K562 (cell line): Measurements from ENCODE around the gene KMO. TPM values are rescaled to one million over a fixed set of nuclear protein-coding genes. Genes with fewer than 3 reads are reported as not detected.
A peak's percentile ranks its signal among the peaks of the same experiment; 100 is the strongest.

Experiments
- ATAC-seq: fragments of 200-7000 bp; cut with Tn5 transposase; 3 replicates; pipeline ENCODE4 v1.9.1; 2020; ENCODE audit warnings: moderate library complexity
- Bru-seq: library from RNA; stranded (reverse); fragments of 400-500 nt; gene quantifications from one replicate; lab custom pipeline; 2021; lab: Mats Ljungman, UMichigan
- BruChase-seq, 2 experiments: library from RNA; stranded (reverse); fragments of 400-500 nt; gene quantifications; one replicate each; lab custom pipeline; 2021; lab: Mats Ljungman, UMichigan
- BruUV-seq: library from RNA; stranded (reverse); fragments of 400-500 nt; replicated peaks from 2 replicates; lab custom pipeline; 2021; lab: Mats Ljungman, UMichigan
- CTCF ChIA-PET: fragments of 300-600 bp; formaldehyde crosslinking; extraction: SDS; loops from one replicate; lab custom pipeline; 2021; ENCODE audit warnings: low intra/inter-chr PET ratio; lab: Yijun Ruan, JAX
- POLR2A ChIA-PET: fragments of 300-600, 350-650 bp; sonication (Branson Sonifier 250); formaldehyde crosslinking; extraction: SDS; loops from one replicate; lab custom pipeline; 2021; ENCODE audit warnings: antibody characterized with exemption, inconsistent platforms; lab: Yijun Ruan, JAX
- DNase-seq, 4 experiments: peaks; one replicate each; pipeline versions ENCODE4 v3.0.0 to v3.0.0-alpha.2; 2011 to 2018; ENCODE audit warnings: low spot score in 3 of 4, mixed read lengths in 3 of 4; ENCODE audit errors: extremely low read depth in 1 of 4
- FAIRE-seq: peaks from 2 replicates; lab custom pipeline; 2011; peaks lifted over from hg19 to GRCh38; lab: Jason Lieb, UNC
- H2AFZ ChIP-seq: 2 replicates; pipeline ENCODE4 v1.6.0; 2011; ENCODE audit warnings: low read depth, low read length, control low read depth, inconsistent platforms
- H3K27ac ChIP-seq: fragments of 200-600 bp; 3 replicates; pipeline ENCODE4 v1.8.0; 2011; ENCODE audit warnings: low read depth, mild to moderate bottlenecking, control low read depth, inconsistent platforms, low read length, moderate library complexity, mixed read lengths; ENCODE audit errors: extremely low read depth
- H3K27me3 ChIP-seq, 2 experiments: fragments of 300-600 bp in 1 of 2; 2 replicates in 1 of 2; 3 replicates in 1 of 2; pipeline versions ENCODE4 v1.6.0 to v1.8.0; 2011; ENCODE audit warnings: inconsistent platforms in 2 of 2, low read length in 2 of 2, mild to moderate bottlenecking in 1 of 2, mixed read lengths in 1 of 2, moderate library complexity in 1 of 2; ENCODE audit not compliant: control insufficient read depth in 2 of 2, insufficient read depth in 2 of 2
- H3K36me3 ChIP-seq: fragments of 300-600 bp; 3 replicates; pipeline ENCODE4 v1.8.0; 2011; ENCODE audit warnings: mild to moderate bottlenecking, low read length, inconsistent platforms; ENCODE audit not compliant: control insufficient read depth, insufficient read depth
- H3K4me1 ChIP-seq, 2 experiments: fragments of 200-600 bp in 1 of 2; replicated peaks in 1 of 2; 2 replicates in 1 of 2; 3 replicates in 1 of 2; pipeline versions ENCODE4 v1.5.1 to v1.8.0; 2011; ENCODE audit warnings: inconsistent platforms in 2 of 2, low read length in 2 of 2, mild to moderate bottlenecking in 1 of 2, mixed read lengths in 1 of 2, moderate library complexity in 1 of 2; ENCODE audit not compliant: control insufficient read depth in 2 of 2, insufficient read depth in 2 of 2
- H3K4me2 ChIP-seq: 2 replicates; pipeline ENCODE4 v1.6.1; 2011; ENCODE audit warnings: low read length, control low read depth, inconsistent platforms, mixed read lengths; ENCODE audit not compliant: insufficient read depth
- H3K4me3 ChIP-seq: fragments of 200-600 bp; sonication (generic), shearing (Covaris generic); 2 replicates; pipeline ENCODE4 v1.5.1; 2016; ENCODE audit warnings: control low read depth, inconsistent platforms
- H3K79me2 ChIP-seq: fragments of 200-600 bp; 3 replicates; pipeline ENCODE4 v1.8.0; 2011; ENCODE audit warnings: low read length, inconsistent platforms; ENCODE audit not compliant: control insufficient read depth, insufficient read depth
- H3K9ac ChIP-seq, 2 experiments: 2 replicates each; pipeline versions ENCODE4 v1.6.0 to v1.6.1; 2011; ENCODE audit warnings: low read depth in 2 of 2, low read length in 2 of 2, control low read depth in 1 of 2, inconsistent platforms in 1 of 2, mild to moderate bottlenecking in 1 of 2, mixed read lengths in 1 of 2; ENCODE audit not compliant: insufficient read depth in 1 of 2
- H3K9me1 ChIP-seq: one replicate; pipeline ENCODE4 v1.6.0; 2011; ENCODE audit warnings: inconsistent platforms, mild to moderate bottlenecking, low read length, moderate library complexity; ENCODE audit not compliant: control insufficient read depth, insufficient read depth
- H3K9me3 ChIP-seq: replicated peaks from 2 replicates; pipeline ENCODE4 v1.5.1; 2011; ENCODE audit warnings: low read depth, low read length, inconsistent platforms; ENCODE audit not compliant: control insufficient read depth, insufficient read depth
- H4K20me1 ChIP-seq: replicated peaks from 2 replicates; pipeline ENCODE4 v1.6.1; 2011; ENCODE audit warnings: low read length, inconsistent platforms, mixed read lengths; ENCODE audit not compliant: control insufficient read depth, insufficient read depth
- BCOR ChIP-seq: fragments of 450-650 bp; IDR thresholded peaks from 2 replicates; pipeline ENCODE4 v1.6.1; 2016
- MEIS2 ChIP-seq: fragments of 450-650 bp; IDR thresholded peaks from 2 replicates; pipeline ENCODE4 v1.6.1; 2014; ENCODE audit warnings: mild to moderate bottlenecking; ENCODE audit not compliant: partially characterized antibody
- PHTF2 ChIP-seq: fragments of 250-450 bp; sonication (Bioruptor Pico); IDR thresholded peaks from 2 replicates; pipeline ENCODE4 v1.5.0; 2021; ENCODE audit warnings: mild to moderate bottlenecking
- RBM17 ChIP-seq: fragments of 200-400 bp; formaldehyde crosslinking; IDR thresholded peaks from 2 replicates; pipeline ENCODE4 v1.6.1; 2017; ENCODE audit warnings: low read depth, mild to moderate bottlenecking, low read length, borderline replicate concordance
- RCOR1 ChIP-seq, 2 experiments: IDR thresholded peaks; 2 replicates each; pipeline ENCODE4 v1.6.1; 2012; ENCODE audit warnings: low read depth in 2 of 2, low read length in 2 of 2, borderline replicate concordance in 1 of 2, improper control_type of control experiment in 1 of 2
- SLC30A9 ChIP-seq: fragments of 250-450 bp; sonication (Bioruptor Pico); IDR thresholded peaks from 2 replicates; pipeline ENCODE4 v1.8.0; 2022; ENCODE audit warnings: mild to moderate bottlenecking, moderate library complexity
- STAT5B ChIP-seq: fragments of 250-450 bp; sonication (Bioruptor Pico); IDR thresholded peaks from 2 replicates; pipeline ENCODE4 v1.8.0; 2021; ENCODE audit warnings: mild to moderate bottlenecking, inconsistent platforms
- ZC3H4 ChIP-seq: sonication (generic); formaldehyde crosslinking; IDR thresholded peaks from 2 replicates; pipeline ENCODE4 v1.9.0; 2021; ENCODE audit warnings: missing genetic modification reagents, borderline replicate concordance
- ZKSCAN1 ChIP-seq: fragments of 150-350 bp; IDR thresholded peaks from 2 replicates; pipeline ENCODE4 v1.6.1; 2016; ENCODE audit warnings: low read depth, low read length
- ZNF280B ChIP-seq: fragments of 250-450 bp; sonication (Bioruptor Pico); IDR thresholded peaks from 2 replicates; pipeline ENCODE4 v1.5.1; 2021; ENCODE audit warnings: mild to moderate bottlenecking
- ZNF431 ChIP-seq: sonication (generic); formaldehyde crosslinking; IDR thresholded peaks from 2 replicates; pipeline ENCODE4 v1.8.0; 2022; ENCODE audit warnings: mild to moderate bottlenecking, missing genetic modification reagents
- whole genome bisulfite sequencing: fragments of 100-300 bp; shearing (Covaris generic); methylation state at CpG from one replicate; pipeline ENCODE4 v1.1.6; 2016; ENCODE audit warnings: low coverage, mixed read lengths; ENCODE audit not compliant: insufficient coverage; ENCODE audit errors: missing lambda C conversion rate; 5-methylcytosine and 5-hydroxymethylcytosine counted together
- in situ Hi-C: fragments of 300-500 bp; cut with MboI; formaldehyde crosslinking; loops from 4 replicates; pipeline ENCODE4 v1.15.0; 2018; ENCODE audit warnings: inconsistent platforms, mixed read lengths
- intact Hi-C: fragments of 100-400 bp; cut with micrococcal nuclease; formaldehyde crosslinking; loops from 2 replicates; pipeline ENCODE4 v1.14.2; 2022
- long read RNA-seq, 3 experiments: library from polyadenylated mRNA in 2 of 3; library from RNA in 1 of 3; unstranded in 2 of 3; stranded (forward) in 1 of 3; transcript quantifications; one replicate each; pipeline ENCODE4 v2.0.0, GENCODE V29; 2019 to 2022
- polyA minus RNA-seq, 3 experiments: library from RNA; depleted of rRNA, polyadenylated mRNA; stranded (reverse); fragments of >200 nt; gene quantifications; 2 replicates each; pipeline ENCODE4 v1.2.3, GENCODE V29; 2011
- polyA plus RNA-seq, 8 experiments: library from polyadenylated mRNA; depleted of rRNA in 4 of 8; stranded (reverse) in 5 of 8; unstranded in 3 of 8; fragments of >200 nt; fragmentation: Nextera tagmentation in 2 of 8; fragmentation: Illumina TruSeq in 1 of 8; extraction: Ambion mirVana in 2 of 8; extraction: Trizol in 1 of 8; gene quantifications; 2 replicates each; pipeline versions ENCODE4 v1.2.1 to v1.2.3, GENCODE V29; 2011 to 2014; ENCODE audit warnings: inconsistent platforms in 1 of 8, missing spikeins in 1 of 8
- total RNA-seq, 7 experiments: library from RNA; depleted of rRNA in 6 of 7; stranded (reverse); fragments of >200 nt in 6 of 7; fragmentation: Illumina TruSeq in 2 of 7; extraction: Trizol in 2 of 7; gene quantifications; 2 replicates each; pipeline versions ENCODE4 v1.2.1 to v1.2.3, GENCODE V29; 2011 to 2021; ENCODE audit warnings: low replicate concordance in 1 of 7

KMO gene
- total RNA-seq (2011; cell fraction: chromatin; rRNA removed; ENCODE audit: low replicate concordance), result not detected in 2 replicates
- not detected in 2 replicates for total RNA-seq (2011; cell fraction: nucleolus; rRNA removed)
- total RNA-seq (2011; cell fraction: nucleoplasm; rRNA removed), result 0.53 TPM in 1 of 2 replicates, not detected in the other
- total RNA-seq (2014; rRNA removed) (not detected in 2 replicates), total RNA-seq (2014; rRNA removed; fragmentation: Illumina TruSeq; extraction: Trizol) (not detected in 2 replicates), total RNA-seq (2015; rRNA removed; fragmentation: Illumina TruSeq; extraction: Trizol) (0.11 and 0.19 TPM in 2 replicates), total RNA-seq (2021) (not detected in 2 replicates), polyA plus RNA-seq (2011; rRNA removed) (0.01 and 0.03 TPM in 2 replicates), polyA plus RNA-seq (2014; fragmentation: Illumina TruSeq; extraction: Trizol) (not detected in 2 replicates), polyA plus RNA-seq (2014; fragmentation: Nextera tagmentation; extraction: Ambion mirVana) (under 1 TPM in 1 of 2 experiments, not detected in 1; 0.01 TPM), polyA plus RNA-seq (2014; rRNA removed) (0.04 TPM in 1 of 2 replicates, not detected in the other), polyA minus RNA-seq (2011; rRNA and poly(A)+ RNA removed) (not detected in 2 replicates), Bru-seq, nascent RNA (percentile 11 among the genes with signal in this experiment), BruChase-seq, experiment 1, labeled RNA remaining after a 2-hour chase (percentile 11 among the genes with signal in this experiment), BruChase-seq, experiment 2, labeled RNA remaining after a 6-hour chase (percentile 8 among the genes with signal in this experiment)
- polyA plus RNA-seq (2011; cell fraction: cytosol; rRNA removed), result not detected in 2 replicates
- 0.03 TPM in 1 of 2 replicates, not detected in the other for polyA plus RNA-seq (2011; cell fraction: nucleus; rRNA removed)
- 0.06 and 0.12 TPM in 2 replicates for polyA plus RNA-seq (2012)
- polyA minus RNA-seq (2011; cell fraction: cytosol; rRNA and poly(A)+ RNA removed), result not detected in 2 replicates
- polyA minus RNA-seq (2011; cell fraction: nucleus; rRNA and poly(A)+ RNA removed), result 0.11 TPM in 1 of 2 replicates, not detected in the other
- long read RNA-seq, experiment 1, result 0 reads
- long read RNA-seq, experiment 2, result 0 reads
- long read RNA-seq, experiment 3, result 0 reads

DNA sequence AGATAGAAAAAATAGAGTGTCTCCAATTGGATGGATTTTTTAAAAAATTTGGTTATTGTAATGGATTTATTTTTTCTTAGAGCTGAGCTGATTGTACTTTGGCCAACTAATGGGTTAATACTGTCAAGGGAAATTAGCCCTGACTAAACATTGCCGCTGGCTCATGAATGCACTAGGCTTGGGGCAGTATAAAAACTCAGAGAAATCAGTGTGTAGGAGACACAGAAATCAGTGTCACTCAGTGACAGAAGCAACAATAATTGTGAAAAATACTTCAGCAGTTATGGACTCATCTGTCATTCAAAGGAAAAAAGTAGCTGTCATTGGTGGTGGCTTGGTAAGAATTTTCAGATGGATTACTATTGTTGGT lies at the start of gene KMO:
TSS of gene KMO (plus strand) at position 217 of the 370 bp plus-strand sequence. CDS start at position 284, 67 bp downstream.
- Histone ChIP-seq H3K27ac (peak within 1 kb of the TSS; percentile 48), H3K36me3 (no peaks in the 10 kb centered on the region), H3K4me1 (peaks cover 0 to 3% of the 10 kb centered on the region in 2 experiments; a peak in 2 of 5 replicates), H3K4me3 (peak within 1 kb of the TSS; percentile 31), H2AFZ (peak within 1 kb of the TSS; percentile 90), H3K79me2 (no peaks in the 10 kb centered on the region), H3K9me3 (no peaks in the 10 kb centered on the region), H3K9ac (peak within 1 kb of the TSS in 1 of 2 experiments; percentile 60; a peak in 2 of 4 replicates), H3K4me2 (peak within 1 kb of the TSS; percentile 69), H4K20me1 (no peaks in the 10 kb centered on the region), H3K27me3 (no peaks in the 10 kb centered on the region), H3K9me1 (no peaks in the 10 kb centered on the region)
- in situ Hi-C loops, result no loop called here
- FAIRE-seq, result peak; percentile 6
- peak in 1 of 4 experiments; percentile 35 for DNase-seq
- 17% methylated on average over 1 of the region's 1 CpG for WGBS
- peak; percentile 55 for ATAC-seq
- ChIA-PET CTCF (interaction anchor here (0.6 to 2.9 kb wide), 6 partner anchors 87 to 1255 kb away, joined by 3 to 43 read pairs (median 6); partner anchors contain the start of gene MAP1LC3C), POLR2A (interaction anchor here (0.6 kb wide), 1 partner anchor 331 kb away, joined by 3 read pairs; no protein-coding TSS in a partner anchor)
- intact Hi-C loops, result loop anchor here (5.0 kb wide), 1 partner anchor 465 kb away; the partner anchor contains the start of gene MAP1LC3C
- no TSS peak for BruUV-seq
- TF ChIP-seq RCOR1 (IDR thresholded peaks at IDR 0.05; ENCODE audit: borderline replicate concordance in 1 of 2, low read depth in 2 of 2, low read length in 2 of 2), result peak in 1 of 2 experiments; percentile 46; a peak in 1 of 4 replicates
- TF ChIP-seq RBM17, result no peak
- TF ChIP-seq PHTF2 (CRISPR knock-in tag), result no peak
- no peak for TF ChIP-seq BCOR
- TF ChIP-seq ZC3H4, result no peak
- peak; percentile 13 for TF ChIP-seq MEIS2
- no peak for TF ChIP-seq ZKSCAN1
- TF ChIP-seq SLC30A9 (CRISPR knock-in tag), result no peak
- no peak for TF ChIP-seq ZNF431
- TF ChIP-seq STAT5B (CRISPR knock-in tag), result no peak
- TF ChIP-seq ZNF280B (CRISPR knock-in tag), result no peak
